SK-N-SH (cell line): ENCODE measurements around the gene OR10C1. TPM values are rescaled to one million over a fixed set of nuclear protein-coding genes. Genes with fewer than 3 reads are reported as not detected.

ENCODE experiments used
- CTCF ChIA-PET: fragments of 300-600, 350-600 bp; formaldehyde crosslinking; extraction: SDS; loops from one replicate; lab custom pipeline; 2021; lab: Yijun Ruan, JAX
- POLR2A ChIA-PET: fragments of 350-600 bp; sonication (Branson Sonifier 250); formaldehyde crosslinking; extraction: SDS; loops from one replicate; lab custom pipeline; 2020; ENCODE audit warnings: antibody characterized with exemption, inconsistent platforms; lab: Yijun Ruan, JAX
- DNase-seq: peaks from one replicate; pipeline ENCODE4 v3.0.0; 2012
- H2AFZ ChIP-seq: fragments of 200-600 bp; sonication (generic); 2 replicates; pipeline ENCODE4 v1.8.1; 2016; ENCODE audit warnings: antibody characterized with exemption, mild to moderate bottlenecking, low read depth
- H3F3A ChIP-seq: fragments of 200-600 bp; sonication (generic); replicated peaks from 2 replicates; pipeline ENCODE3; 2016; ENCODE audit warnings: antibody characterized with exemption, mild to moderate bottlenecking; ENCODE audit not compliant: insufficient read depth
- H3K27ac ChIP-seq, 2 experiments: fragments of 200-500 bp in 1 of 2; fragments of 200-600 bp in 1 of 2; sonication (Bioruptor generic) in 1 of 2; sonication (generic), shearing (Covaris generic) in 1 of 2; 2 replicates each; pipeline versions ENCODE4 v1.5.1 to v1.6.1; 2014 to 2016; ENCODE audit warnings: low read depth in 2 of 2, inconsistent platforms in 1 of 2, low read length in 1 of 2, mild to moderate bottlenecking in 1 of 2, mixed read lengths in 1 of 2
- H3K27me3 ChIP-seq: fragments of 200-600 bp; sonication (generic), shearing (Covaris generic); 2 replicates; pipeline ENCODE4 v1.6.1; 2016; ENCODE audit warnings: mixed run types; ENCODE audit not compliant: insufficient read depth
- H3K36me3 ChIP-seq, 2 experiments: fragments of 200-500 bp in 1 of 2; fragments of 200-600 bp in 1 of 2; sonication (Bioruptor generic) in 1 of 2; sonication (generic) in 1 of 2; replicated peaks in 1 of 2; 2 replicates each; pipeline versions ENCODE3 to v1.5.1; 2014 to 2016; ENCODE audit warnings: low read length in 1 of 2, mild to moderate bottlenecking in 1 of 2; ENCODE audit not compliant: insufficient read depth in 2 of 2, control insufficient read depth in 1 of 2
- H3K4me1 ChIP-seq, 2 experiments: fragments of 200-500 bp in 1 of 2; fragments of 200-600 bp in 1 of 2; sonication (Bioruptor generic) in 1 of 2; sonication (generic), shearing (Covaris generic) in 1 of 2; 2 replicates each; pipeline versions ENCODE4 v1.5.1 to v1.6.1; 2014 to 2016; ENCODE audit warnings: low read depth in 1 of 2, low read length in 1 of 2, mixed run types in 1 of 2; ENCODE audit not compliant: insufficient read depth in 2 of 2, control insufficient read depth in 1 of 2
- H3K4me2 ChIP-seq: fragments of 200-600 bp; sonication (generic), shearing (Covaris generic); 2 replicates; pipeline ENCODE4 v1.6.1; 2017; ENCODE audit warnings: mixed run types
- H3K4me3 ChIP-seq, 2 experiments: fragments of 200-500 bp in 1 of 2; fragments of 200-600 bp in 1 of 2; sonication (Bioruptor generic) in 1 of 2; sonication (generic), shearing (Covaris generic) in 1 of 2; 2 replicates each; pipeline versions ENCODE4 v1.5.1 to v1.8.1; 2014 to 2016; ENCODE audit warnings: low read depth in 2 of 2, inconsistent platforms in 1 of 2, low read length in 1 of 2, mild to moderate bottlenecking in 1 of 2, mixed read lengths in 1 of 2, moderate library complexity in 1 of 2
- H3K79me2 ChIP-seq: fragments of 200-600 bp; sonication (generic); 2 replicates; pipeline ENCODE4 v1.8.1; 2017; ENCODE audit warnings: mild to moderate bottlenecking; ENCODE audit not compliant: insufficient read depth
- H3K9ac ChIP-seq: fragments of 200-600 bp; sonication (generic); 2 replicates; pipeline ENCODE4 v1.6.1; 2017; ENCODE audit warnings: mixed run types
- H3K9me2 ChIP-seq: fragments of 200-600 bp; sonication (generic); 2 replicates; pipeline ENCODE4 v1.6.1; 2017; ENCODE audit warnings: mixed run types
- H3K9me3 ChIP-seq: fragments of 200-600 bp; sonication (generic); 2 replicates; pipeline ENCODE4 v1.6.1; 2017; ENCODE audit warnings: mixed run types, mild to moderate bottlenecking, moderate library complexity
- H4K20me1 ChIP-seq: fragments of 200-600 bp; sonication (generic); 2 replicates; pipeline ENCODE4 v1.6.1; 2017; ENCODE audit warnings: mild to moderate bottlenecking, mixed run types; ENCODE audit not compliant: insufficient read depth
- ELF1 ChIP-seq: IDR thresholded peaks from 2 replicates; pipeline ENCODE4 v1.4.0; 2012
- FOSL2 ChIP-seq: IDR thresholded peaks from 2 replicates; pipeline ENCODE4 v1.4.0; 2012; ENCODE audit warnings: low read depth, mild to moderate bottlenecking, moderate library complexity, borderline replicate concordance
- GABPA ChIP-seq: IDR thresholded peaks from 2 replicates; pipeline ENCODE4 v1.4.0; 2012; ENCODE audit warnings: low read depth, mild to moderate bottlenecking
- JUND ChIP-seq: IDR thresholded peaks from 2 replicates; pipeline ENCODE4 v1.4.0; 2012
- MEF2A ChIP-seq: IDR thresholded peaks from 2 replicates; pipeline ENCODE4 v1.4.0; 2012; ENCODE audit warnings: low read depth, borderline replicate concordance
- MXI1 ChIP-seq: IDR thresholded peaks from 2 replicates; pipeline ENCODE4 v1.6.1; 2012; ENCODE audit warnings: mild to moderate bottlenecking, low read depth, low read length, improper control_type of control experiment
- NRF1 ChIP-seq: IDR thresholded peaks from 2 replicates; pipeline ENCODE4 v1.6.1; 2012; ENCODE audit warnings: low read depth, mild to moderate bottlenecking, low read length
- POLR2AphosphoS5 ChIP-seq: IDR thresholded peaks from 2 replicates; pipeline ENCODE4 v1.6.1; 2012; ENCODE audit warnings: low read depth, low read length
- RAD21 ChIP-seq: IDR thresholded peaks from 2 replicates; pipeline ENCODE4 v1.6.1; 2012; ENCODE audit warnings: mild to moderate bottlenecking, low read length
- RFX5 ChIP-seq: IDR thresholded peaks from 2 replicates; pipeline ENCODE4 v1.6.1; 2012; ENCODE audit warnings: mild to moderate bottlenecking, improper control_type of control experiment, low read length
- TEAD4 ChIP-seq: IDR thresholded peaks from 2 replicates; pipeline ENCODE4 v1.4.0; 2012; ENCODE audit warnings: mild to moderate bottlenecking, borderline replicate concordance; ENCODE audit not compliant: insufficient read depth
- YY1 ChIP-seq: IDR thresholded peaks from 2 replicates; pipeline ENCODE4 v1.4.0; 2012; ENCODE audit warnings: low read depth, mild to moderate bottlenecking
- ZBTB33 ChIP-seq: IDR thresholded peaks from 2 replicates; pipeline ENCODE4 v1.4.0; 2012; ENCODE audit warnings: low read depth, borderline replicate concordance
- polyA plus RNA-seq, 3 experiments: library from polyadenylated mRNA; depleted of rRNA; stranded (reverse); fragments of >200 nt; gene quantifications; 2 replicates each; pipeline ENCODE4 v1.2.3, GENCODE V29; 2012
- TF ChIP-seq, protein P1 (sequence below): IDR thresholded peaks from 2 replicates; pipeline ENCODE4 v1.6.1; 2012; ENCODE audit warnings: mild to moderate bottlenecking, low read depth, low read length, moderate library complexity

OR10C1 gene, protein sequence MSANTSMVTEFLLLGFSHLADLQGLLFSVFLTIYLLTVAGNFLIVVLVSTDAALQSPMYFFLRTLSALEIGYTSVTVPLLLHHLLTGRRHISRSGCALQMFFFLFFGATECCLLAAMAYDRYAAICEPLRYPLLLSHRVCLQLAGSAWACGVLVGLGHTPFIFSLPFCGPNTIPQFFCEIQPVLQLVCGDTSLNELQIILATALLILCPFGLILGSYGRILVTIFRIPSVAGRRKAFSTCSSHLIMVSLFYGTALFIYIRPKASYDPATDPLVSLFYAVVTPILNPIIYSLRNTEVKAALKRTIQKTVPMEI
- polyA plus RNA-seq (2012; rRNA removed), result not detected in 2 replicates
- not detected in 2 replicates for polyA plus RNA-seq (2012; cell fraction: cytosol; rRNA removed)
- not detected in 2 replicates for polyA plus RNA-seq (2012; cell fraction: nucleus; rRNA removed)

- Histone ChIP-seq H4K20me1 (no peaks in the 10 kb centered on the region), H3K27ac (no peak within 1 kb of the TSS), H3K4me2 (no peak within 1 kb of the TSS), H2AFZ (no peak within 1 kb of the TSS)
- CTCF ChIA-PET, result no interaction called here
- TF ChIP-seq RAD21 (no peak), MXI1 (no peak)
- TF ChIP-seq, all 33 proteins: peak for 0
- Histone ChIP-seq H3F3A (no peaks in the 10 kb centered on the region), H3K9ac (no peak within 1 kb of the TSS), H3K36me3 (no peaks in the 10 kb centered on the region), H3K4me1 (no peaks in the 10 kb centered on the region), H3K9me2 (no peaks in the 10 kb centered on the region), H3K9me3 (no peaks in the 10 kb centered on the region), H3K4me3 (no peak within 1 kb of the TSS), H3K79me2 (no peaks in the 10 kb centered on the region), H3K27me3 (peaks cover 21% of the 10 kb centered on the region; the same call in 1 of the 2 replicates)
- no peak for DNase-seq
- POLR2A ChIA-PET, result no interaction called here
Measured at GRCh38 chr6:29439006-29439405, at the start of gene OR10C1. TSS of gene OR10C1 (plus strand) at chr6:29439306. CDS start at chr6:29440016, 710 bp downstream.

DNA sequence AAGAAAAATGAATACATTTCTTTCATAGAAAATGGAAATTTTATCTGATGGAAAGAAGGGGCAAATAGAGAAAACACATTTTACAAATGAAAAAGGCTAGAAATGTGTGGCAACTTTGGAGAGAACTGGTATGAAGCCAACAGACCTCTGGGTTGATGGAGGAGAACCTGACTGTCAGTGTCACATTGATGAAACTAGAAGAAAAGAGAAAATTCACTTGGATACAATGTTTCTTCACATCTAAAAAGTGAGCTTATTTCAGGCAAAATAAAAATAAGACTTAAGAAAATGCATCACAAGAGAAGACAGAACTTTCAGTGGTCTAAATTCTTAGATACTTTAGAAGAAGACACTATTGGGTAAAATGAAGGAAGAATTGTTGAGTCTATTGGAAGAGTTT is 43.8 kb upstream of the OR10C1 start, which contains the start of gene OR12D2:
Gene OR12D2, plus strand, starts transcription at position 301 of the 400 bp plus-strand sequence. CDS start 1,069 bp downstream, outside the sequence.
- no peaks in the 10 kb centered on the region for H3K9me2 ChIP-seq
- DNase-seq, result no peak
- POLR2A ChIA-PET, result no interaction called here
- H3K79me2 ChIP-seq, result no peaks in the 10 kb centered on the region
- no peaks in the 10 kb centered on the region for H3K9me3 ChIP-seq
- CTCF ChIA-PET, result interaction anchor here (1.1 kb wide), 1 partner anchor 10 kb away, joined by 3 read pairs; no protein-coding TSS in a partner anchor
- no peak within 1 kb of the TSS for H2AFZ ChIP-seq
- no peaks in the 10 kb centered on the region for H3K4me1 ChIP-seq
- TF ChIP-seq TEAD4 (no peak), NRF1 (no peak), YY1 (no peak), GABPA (no peak), ZBTB33 (no peak), ELF1 (no peak), MEF2A (no peak), POLR2AphosphoS5 (no peak), RFX5 (no peak), FOSL2 (no peak), JUND (no peak)
- TF ChIP-seq, protein P1, sequence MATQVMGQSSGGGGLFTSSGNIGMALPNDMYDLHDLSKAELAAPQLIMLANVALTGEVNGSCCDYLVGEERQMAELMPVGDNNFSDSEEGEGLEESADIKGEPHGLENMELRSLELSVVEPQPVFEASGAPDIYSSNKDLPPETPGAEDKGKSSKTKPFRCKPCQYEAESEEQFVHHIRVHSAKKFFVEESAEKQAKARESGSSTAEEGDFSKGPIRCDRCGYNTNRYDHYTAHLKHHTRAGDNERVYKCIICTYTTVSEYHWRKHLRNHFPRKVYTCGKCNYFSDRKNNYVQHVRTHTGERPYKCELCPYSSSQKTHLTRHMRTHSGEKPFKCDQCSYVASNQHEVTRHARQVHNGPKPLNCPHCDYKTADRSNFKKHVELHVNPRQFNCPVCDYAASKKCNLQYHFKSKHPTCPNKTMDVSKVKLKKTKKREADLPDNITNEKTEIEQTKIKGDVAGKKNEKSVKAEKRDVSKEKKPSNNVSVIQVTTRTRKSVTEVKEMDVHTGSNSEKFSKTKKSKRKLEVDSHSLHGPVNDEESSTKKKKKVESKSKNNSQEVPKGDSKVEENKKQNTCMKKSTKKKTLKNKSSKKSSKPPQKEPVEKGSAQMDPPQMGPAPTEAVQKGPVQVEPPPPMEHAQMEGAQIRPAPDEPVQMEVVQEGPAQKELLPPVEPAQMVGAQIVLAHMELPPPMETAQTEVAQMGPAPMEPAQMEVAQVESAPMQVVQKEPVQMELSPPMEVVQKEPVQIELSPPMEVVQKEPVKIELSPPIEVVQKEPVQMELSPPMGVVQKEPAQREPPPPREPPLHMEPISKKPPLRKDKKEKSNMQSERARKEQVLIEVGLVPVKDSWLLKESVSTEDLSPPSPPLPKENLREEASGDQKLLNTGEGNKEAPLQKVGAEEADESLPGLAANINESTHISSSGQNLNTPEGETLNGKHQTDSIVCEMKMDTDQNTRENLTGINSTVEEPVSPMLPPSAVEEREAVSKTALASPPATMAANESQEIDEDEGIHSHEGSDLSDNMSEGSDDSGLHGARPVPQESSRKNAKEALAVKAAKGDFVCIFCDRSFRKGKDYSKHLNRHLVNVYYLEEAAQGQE, result no peak
- H3K4me3 ChIP-seq, result no peak within 1 kb of the TSS
- no peak within 1 kb of the TSS for H3K4me2 ChIP-seq
- H3K9ac ChIP-seq, result no peak within 1 kb of the TSS
- H3K36me3 ChIP-seq, result no peaks in the 10 kb centered on the region
- H4K20me1 ChIP-seq, result no peaks in the 10 kb centered on the region
- no peaks in the 10 kb centered on the region; the same call in 1 of the 2 replicates for H3K27me3 ChIP-seq
- H3F3A ChIP-seq, result no peaks in the 10 kb centered on the region
- no peak within 1 kb of the TSS for H3K27ac ChIP-seq
